Esophagus mucosa (tissue), 1 donor: Measurements from ENCODE around the gene TAAR6. TPM values are rescaled to one million over a fixed set of nuclear protein-coding genes. Genes with fewer than 3 reads are reported as not detected.
"Not testable (repeated sequence)": the region's sequence is repeated elsewhere in the genome, so short reads cannot be mapped to it uniquely, and the experiment has no call there.

Experiments
- ATAC-seq: fragments of 200-7000 bp; cut with Tn5 transposase; one replicate; pipeline ENCODE4 v1.9.1; 2020
- total RNA-seq: library from RNA; stranded (reverse); gene quantifications from one replicate; pipeline ENCODE4 v1.2.4, GENCODE V29; 2023
- donor health status: DM: yes; HTN: yes; CAD: no.

The TAAR6 gene, protein sequence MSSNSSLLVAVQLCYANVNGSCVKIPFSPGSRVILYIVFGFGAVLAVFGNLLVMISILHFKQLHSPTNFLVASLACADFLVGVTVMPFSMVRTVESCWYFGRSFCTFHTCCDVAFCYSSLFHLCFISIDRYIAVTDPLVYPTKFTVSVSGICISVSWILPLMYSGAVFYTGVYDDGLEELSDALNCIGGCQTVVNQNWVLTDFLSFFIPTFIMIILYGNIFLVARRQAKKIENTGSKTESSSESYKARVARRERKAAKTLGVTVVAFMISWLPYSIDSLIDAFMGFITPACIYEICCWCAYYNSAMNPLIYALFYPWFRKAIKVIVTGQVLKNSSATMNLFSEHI
- total RNA-seq = not detected

DNA sequence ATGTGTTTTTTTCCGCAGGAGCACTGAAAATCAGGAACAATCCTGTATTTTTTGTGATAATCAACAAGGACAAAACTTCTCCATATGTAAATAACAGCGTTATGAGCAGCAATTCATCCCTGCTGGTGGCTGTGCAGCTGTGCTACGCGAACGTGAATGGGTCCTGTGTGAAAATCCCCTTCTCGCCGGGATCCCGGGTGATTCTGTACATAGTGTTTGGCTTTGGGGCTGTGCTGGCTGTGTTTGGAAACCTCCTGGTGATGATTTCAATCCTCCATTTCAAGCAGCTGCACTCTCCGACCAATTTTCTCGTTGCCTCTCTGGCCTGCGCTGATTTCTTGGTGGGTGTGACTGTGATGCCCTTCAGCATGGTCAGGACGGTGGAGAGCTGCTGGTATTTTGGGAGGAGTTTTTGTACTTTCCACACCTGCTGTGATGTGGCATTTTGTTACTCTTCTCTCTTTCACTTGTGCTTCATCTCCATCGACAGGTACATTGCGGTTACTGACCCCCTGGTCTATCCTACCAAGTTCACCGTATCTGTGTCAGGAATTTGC is at the start of gene TAAR6:
TAAR6 (plus strand) TSS at position 102 of the 557 bp plus-strand sequence; CDS start at position 102, 0 bp downstream.
- no peak for ATAC-seq

DNA sequence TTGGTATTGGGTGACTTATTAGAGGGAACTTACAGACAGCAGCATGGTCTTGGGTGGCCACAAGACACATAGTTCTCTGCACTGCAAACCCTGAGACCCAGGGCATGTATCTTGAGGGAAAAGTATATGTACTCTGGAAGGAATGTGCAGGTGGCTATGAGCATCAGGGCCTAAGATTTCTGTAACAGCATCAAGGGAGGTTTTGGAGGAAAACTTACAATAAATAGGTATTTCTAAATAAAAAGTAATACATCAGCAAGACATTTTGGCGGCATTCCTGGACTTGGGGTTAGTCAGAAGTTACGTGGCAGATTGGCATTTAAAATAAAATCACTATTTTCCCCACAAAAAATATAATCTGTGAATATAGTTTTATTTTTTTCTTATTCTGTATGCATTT is 49.2 kb upstream of the TAAR6 start:
- ATAC-seq = no peak

DNA sequence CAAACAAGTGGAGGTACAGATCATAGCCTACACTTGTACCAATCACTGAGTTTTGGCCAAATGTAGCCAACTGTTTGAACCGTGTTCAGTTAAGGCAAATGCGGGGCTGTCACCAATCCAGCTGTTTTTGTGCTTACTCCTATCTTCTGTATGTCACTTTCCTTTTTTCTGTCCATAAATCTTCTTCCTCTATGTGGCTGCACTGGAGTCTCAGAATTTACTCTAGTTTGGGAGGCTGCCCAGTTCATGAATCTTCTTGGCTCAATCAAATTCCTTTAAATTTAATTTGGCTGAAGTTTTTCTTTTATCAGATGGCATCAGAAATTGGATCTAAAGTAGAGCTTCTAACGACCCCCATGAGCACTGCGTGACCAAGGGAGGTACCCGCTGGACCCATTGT is 45.5 kb upstream of the TAAR6 start:
- no peak for ATAC-seq

DNA sequence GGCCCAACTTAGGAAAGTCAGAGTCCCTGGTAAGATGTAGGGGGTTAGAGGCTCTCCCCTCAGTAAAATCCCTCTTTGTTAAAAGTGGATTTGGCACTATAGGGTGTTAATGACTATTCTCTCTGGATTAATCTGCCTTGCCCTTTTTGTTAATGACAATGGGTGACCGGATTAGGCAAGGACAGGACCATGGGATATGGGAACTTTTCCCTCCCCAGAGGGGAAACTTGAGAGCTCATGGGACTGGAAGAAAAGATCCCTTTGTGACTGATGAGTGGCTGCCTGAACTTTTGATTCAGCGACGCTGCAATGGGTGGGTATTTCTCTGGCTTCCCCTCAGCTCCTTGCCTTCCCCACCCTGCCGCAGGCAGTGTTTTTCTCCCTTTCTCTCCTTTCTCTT is 44.3 kb upstream of the TAAR6 start:
- ATAC-seq = no peak

DNA sequence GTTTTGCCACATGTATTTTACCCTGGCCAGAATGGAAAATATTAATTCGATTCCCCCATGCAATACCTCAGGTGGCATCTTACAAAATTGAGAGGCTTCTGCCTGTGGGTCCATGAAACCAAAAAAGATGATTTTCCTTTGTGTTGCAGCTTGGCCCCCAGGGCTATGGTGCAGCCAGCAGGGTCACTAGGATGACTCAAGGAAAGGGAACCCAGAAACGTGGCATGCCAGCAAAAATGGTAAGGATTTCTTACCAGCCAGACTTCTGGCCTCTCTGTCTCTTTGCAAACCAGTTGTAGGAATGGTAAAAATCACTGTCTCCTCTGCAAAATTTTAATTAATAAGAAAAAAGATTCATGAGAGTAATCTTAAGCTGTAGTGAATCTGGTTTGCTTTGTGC is 43.7 kb upstream of the TAAR6 start:
- ATAC-seq = no peak

DNA sequence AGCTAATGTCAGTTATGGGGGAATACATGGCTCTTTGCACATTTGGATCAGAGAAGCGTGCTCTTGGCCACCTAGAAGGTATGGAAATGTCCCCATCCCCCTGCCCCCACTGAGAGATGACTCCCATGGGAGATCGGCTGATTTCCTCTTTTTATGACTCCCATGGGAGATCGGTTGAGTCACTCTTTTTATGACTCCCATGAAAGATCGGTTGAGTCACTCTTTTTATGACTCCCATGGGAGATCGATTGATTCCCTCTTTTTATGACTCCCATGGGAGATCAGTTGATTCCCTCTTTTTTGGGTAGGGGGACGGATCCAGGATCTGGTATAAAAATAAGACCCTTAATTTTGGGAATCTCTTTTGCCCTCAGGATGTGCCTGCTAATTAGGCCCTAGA is 42.3 kb upstream of the TAAR6 start:
- ATAC-seq = no peak

DNA sequence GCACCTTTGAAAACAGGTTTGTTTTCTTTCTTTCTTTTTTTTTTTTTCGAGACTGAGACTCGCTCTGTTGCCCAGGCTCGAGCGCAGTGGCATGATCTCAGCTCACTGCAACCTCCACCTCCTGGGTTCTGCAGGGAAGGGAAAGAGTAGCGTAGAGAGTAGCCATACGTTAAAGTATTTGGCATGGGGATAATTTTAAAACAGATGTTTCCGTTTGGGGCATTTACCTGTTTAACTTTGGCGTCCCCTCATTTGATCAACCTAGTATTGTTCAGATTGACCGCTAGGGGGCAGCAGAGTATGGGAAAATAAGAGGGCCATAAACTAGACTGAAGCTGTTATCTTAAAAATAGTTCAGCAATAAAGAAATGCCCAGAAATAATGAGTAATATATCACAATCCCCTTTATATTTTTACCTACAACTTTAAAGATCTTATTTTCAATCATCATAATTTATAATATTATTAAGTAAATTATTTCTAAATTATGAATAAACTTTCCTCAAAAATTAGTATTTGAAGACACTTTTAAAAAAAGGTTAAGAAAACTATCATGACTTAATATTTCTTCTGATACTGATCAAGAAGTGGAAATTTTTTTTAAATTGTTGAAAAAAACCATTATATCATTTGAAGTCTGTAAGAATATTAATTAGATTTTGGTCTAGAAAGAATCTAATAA is 39.7 kb upstream of the TAAR6 start:
- peak; percentile 66 for ATAC-seq

DNA sequence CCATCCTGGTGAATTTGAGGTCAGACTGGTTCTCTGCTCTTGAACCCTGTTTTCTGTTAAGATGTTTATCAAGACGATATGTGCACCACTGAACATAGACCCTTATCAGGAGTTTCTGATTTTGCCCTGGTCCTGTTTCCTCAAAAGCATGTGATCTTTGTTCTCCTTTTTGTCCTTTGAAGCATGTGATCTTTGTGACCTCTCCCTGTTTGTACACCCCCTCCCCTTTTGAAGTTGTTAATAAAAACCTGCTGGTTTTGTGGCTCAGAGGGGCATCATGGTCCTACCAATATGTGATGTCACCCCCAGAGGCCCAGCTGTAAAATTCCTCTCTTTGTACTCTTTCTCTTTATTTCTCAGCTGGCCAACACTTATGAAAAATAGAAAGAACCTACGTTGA is 35.6 kb upstream of the TAAR6 start:
- not testable (repeated sequence) for ATAC-seq

DNA sequence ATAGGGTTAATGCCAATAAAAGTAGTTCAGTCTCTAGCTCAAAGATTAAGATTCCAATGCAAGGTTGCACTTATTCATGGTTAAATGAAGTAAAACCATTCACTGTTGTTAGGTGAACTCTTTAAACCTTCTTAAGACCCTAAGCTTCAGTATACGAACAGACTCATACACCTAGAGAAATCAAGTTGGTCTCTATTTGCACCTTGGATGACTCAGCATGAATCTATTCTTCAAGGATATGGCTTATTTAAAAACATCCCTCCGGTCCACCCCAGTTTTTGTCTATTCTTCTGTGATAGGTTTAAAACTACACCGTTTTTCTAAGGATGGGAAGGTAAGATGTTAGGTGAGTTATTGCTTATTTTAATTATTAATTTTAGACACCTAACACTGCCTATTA is 33.0 kb upstream of the TAAR6 start:
- ATAC-seq = no peak

DNA sequence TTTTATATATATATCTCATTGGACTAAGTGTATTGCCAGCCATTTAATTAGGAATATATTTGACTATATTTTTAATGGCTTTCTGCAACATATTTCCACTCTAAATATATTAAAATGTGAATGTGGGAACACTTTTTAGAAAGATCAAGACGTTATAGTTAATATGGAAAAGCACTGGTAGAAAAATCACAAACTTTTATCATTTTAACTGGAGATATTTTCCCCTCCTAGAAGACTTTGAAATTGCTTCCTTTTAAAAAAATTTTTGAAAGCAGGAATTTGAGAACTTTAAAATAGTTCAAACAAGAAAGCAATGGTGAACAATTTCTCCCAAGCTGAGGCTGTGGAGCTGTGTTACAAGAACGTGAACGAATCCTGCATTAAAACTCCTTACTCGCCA is 32.1 kb upstream of the TAAR6 start, which contains the start of gene TAAR9:
TAAR9 (plus strand) TSS at position 301 of the 400 bp plus-strand sequence; CDS start at position 314, 13 bp downstream.
- no peak for ATAC-seq

DNA sequence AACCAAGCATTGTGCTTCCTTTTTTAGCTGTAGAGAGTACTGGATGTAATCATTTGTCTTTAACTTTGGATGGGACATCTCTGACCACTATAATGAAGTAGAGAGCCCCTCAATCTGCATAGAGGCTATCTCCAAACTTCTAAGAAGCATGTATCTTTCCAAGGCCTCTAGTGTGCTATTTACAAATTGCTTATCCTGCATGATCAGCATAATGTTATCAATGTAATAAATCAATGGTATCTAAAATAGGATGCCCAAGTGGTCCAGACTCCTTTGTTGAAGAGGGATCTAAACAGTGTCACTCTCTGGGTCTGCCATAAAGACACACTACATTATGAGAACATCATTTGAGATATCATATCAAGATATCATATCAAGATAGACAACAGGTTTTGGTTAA is 25.3 kb upstream of the TAAR6 start:
- no peak for ATAC-seq

DNA sequence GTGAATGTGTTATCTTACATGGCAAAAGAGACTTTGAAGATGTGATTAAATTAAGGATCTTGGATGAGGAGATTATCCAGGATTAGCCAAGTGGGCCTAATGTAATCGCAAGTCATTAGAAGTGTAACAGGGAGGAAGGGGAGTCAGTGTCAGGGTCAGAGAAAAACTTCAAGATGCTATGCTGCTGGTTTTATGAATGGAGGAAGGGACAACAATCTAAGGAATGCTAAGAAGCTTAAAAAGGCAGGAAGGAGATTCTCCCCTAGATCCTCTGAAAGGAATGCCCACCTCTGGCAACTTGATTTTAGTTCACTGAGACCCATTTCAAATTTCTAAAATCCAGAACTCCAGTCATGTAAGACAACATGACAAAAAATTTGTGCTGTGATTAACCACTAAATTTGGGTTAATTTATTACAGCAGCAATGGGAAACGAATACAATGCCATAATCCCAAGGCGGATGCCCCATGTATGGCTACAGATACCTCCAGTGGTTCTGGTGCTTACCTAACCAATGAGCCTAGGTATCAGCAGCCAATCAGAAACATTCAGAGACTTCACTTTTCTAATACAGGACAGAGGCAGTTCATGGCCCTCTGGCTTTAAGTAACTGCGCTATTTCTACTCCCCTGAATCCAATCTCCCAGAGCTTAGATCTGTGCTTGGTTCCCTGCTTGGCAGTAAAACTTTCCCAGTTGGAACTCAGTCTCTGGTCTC is 21.2 kb upstream of the TAAR6 start:
- no peak for ATAC-seq

DNA sequence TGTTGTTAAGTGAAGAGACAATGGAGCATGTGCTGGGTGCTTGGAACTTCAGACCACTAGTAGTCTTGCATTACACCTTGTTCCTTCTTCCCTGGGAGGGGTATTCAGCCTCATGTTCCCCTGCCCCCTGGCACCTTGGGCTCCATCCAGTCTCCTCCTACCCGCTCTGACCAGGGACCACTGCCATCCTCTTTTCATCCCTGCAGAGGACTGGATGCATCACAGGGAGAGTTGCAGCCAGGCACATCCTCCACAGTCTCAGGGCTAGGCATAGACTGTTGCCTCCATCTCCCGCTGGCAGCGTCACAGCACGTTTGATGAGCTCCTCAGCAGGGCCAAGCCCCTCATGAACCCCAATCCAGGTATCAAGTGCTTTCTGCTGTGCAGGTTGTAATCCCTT is 18.9 kb upstream of the TAAR6 start:
- ATAC-seq = no peak

DNA sequence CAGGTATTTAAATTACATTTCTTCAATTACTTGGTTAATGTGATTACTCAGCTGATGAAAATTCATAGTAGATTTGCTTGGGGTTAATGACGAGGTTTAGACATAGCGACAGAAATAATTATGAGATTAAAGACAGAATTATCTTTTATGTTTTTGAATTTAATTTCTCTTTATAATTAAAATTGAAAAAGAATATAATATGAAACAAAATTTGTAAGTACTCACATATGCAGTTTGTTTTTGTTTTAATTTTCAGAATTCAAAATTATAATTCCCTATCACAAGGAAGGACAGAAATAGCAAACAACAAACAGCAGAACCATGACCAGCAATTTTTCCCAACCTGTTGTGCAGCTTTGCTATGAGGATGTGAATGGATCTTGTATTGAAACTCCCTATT is 17.8 kb upstream of the TAAR6 start, which contains the start of gene TAAR8:
TAAR8 (plus strand) TSS at position 301 of the 400 bp plus-strand sequence; CDS start at position 322, 21 bp downstream.
- ATAC-seq = no peak

DNA sequence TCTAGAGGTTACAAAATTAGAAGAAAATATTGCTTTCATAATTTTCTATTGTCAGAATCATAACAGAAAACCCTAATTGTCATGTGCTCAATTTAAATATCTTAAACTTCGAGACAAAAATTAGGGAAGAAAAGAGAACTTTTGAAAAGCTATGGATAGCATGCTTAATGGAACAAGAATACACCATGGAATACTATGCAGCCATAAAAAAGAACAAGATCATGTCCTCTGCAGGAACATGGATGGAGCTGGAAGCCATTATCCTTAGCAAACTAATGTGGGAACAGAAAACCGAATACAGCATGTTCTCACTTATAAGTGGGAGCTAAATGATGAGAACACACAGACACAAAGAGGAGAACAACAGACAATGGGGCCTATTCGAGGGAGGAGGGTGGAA is 10.0 kb upstream of the TAAR6 start:
- ATAC-seq = not testable (repeated sequence)

DNA sequence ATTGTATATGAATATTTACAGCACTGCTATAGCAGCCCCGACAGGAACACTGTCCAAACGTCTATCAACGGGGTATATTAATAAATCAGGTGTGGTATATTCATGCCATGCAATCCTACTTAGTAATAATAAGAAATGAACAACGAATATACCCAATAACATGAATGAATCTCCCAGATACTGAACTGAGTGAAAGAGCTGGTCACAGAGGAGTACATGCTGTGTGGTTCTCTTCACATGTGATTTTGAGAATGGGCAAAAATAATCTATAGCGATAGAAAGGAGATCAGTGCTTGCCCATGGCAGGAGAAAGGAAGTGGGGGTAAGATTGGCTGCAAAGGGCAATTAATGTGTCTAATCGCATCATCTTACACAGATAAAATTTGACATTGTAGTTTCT is 3.7 kb upstream of the TAAR6 start:
- no peak for ATAC-seq

DNA sequence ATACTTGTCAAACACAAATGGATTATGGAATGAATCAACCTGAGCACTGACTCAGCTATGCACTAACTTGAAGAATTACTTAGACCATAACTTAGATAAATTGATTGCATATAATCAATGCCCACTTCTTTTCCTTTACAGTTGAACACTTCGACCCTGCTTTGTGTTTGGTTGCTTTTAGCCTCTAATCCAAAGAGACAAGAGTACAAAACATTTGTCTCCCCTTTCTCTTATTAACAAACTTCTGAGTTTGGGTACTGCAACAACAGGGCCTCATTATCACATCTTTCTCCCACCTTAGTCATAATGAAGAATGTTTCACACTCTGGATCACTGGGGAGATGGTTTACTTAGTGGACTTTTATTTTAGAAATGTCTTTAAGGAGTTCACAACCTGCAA is 2.6 kb upstream of the TAAR6 start:
- ATAC-seq = no peak

DNA sequence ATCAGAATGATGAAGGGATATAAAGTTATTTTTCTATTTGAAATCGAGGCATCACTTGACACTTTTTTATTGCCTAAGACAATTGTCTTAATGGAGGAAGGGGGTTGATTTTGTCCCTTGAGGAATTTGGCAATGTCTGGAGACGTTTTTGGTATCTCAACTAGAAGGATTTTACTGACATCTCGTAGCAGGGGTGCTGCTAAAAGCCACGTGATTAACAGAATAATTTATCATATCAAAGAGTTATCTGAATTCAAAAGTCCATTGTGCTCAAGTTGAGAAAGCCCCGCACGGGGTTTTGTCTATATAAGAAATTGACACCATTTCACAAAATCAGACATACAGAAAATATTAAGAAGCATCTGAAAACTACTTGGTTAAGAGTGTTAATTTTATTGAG is 1.5 kb upstream of the TAAR6 start:
- no peak for ATAC-seq

DNA sequence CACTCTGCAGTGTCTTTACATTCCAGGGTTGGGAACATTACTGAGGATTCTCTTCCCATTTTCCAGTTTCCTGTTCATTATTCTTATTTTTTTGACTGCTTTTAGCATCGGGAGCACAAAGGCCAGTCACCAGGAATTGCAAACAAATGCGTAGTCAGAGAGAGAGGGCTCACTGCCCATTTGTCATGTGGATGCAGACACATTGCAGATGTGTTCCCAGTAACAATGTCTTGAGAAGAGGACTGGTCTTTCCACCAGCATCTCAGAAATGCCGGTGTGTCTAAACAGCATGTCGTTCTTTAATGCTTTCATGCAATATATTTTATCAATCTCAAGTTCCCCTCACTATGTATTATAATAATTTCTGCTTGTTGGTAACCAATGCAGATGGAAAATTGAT is 952 bp upstream of the TAAR6 start:
- no peak for ATAC-seq

DNA sequence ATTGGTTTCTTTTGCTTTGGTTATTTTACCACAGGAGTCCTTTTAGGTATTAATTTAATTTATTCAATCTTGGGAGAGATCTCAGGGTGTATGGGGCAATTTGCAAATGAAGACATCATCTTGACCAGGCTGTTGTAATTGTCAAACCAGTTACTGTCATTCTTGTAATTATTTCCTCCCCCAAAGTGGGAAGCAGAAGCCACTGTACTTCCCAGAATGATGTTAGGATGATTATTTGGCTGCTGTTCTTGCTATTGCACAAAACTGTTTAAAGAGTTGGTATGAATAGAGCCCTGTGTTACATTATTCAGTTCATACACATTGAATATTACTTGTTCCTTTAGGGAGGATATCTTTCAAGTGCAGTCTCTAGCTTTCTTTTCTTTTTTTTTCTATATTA is 1.7 kb downstream of the TAAR6 start:
- no peak for ATAC-seq

DNA sequence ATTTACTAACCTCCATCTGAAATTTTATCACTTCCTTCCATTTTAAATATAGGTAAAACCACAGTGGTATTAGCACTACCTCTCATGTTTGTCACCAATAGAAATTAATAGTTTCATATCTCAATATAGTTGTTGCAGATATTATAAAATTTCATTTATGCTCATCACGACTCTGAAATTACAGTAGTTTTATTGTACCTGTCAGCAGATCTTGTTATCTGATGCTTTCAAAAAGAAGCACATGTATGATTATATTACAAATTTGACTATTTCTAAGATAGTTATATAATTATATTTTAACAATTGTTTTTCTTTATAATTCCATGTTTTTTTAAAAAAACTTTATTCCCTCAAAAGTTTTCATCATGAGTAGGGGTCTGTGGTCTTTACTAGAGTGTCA is 14.6 kb downstream of the TAAR6 start:
- no peak for ATAC-seq

DNA sequence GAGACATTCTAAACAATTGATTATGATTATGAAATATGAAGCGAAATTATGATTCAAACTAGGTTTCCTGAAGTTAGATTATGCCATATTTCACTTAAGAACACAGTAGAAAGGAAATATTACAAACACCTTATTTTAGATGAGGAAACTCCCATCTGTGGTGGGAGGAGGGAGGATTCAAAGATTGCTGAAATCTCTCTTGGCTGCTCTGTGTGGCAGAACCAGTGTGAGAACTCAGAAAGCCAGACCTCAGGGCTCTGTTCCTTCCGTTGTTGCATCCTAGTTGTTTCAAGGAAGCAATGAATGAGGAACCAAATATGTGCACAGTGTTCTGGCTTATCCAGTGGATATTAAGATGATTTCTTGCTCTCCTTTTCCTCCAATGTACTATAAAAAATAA is 17.3 kb downstream of the TAAR6 start:
- no peak for ATAC-seq

DNA sequence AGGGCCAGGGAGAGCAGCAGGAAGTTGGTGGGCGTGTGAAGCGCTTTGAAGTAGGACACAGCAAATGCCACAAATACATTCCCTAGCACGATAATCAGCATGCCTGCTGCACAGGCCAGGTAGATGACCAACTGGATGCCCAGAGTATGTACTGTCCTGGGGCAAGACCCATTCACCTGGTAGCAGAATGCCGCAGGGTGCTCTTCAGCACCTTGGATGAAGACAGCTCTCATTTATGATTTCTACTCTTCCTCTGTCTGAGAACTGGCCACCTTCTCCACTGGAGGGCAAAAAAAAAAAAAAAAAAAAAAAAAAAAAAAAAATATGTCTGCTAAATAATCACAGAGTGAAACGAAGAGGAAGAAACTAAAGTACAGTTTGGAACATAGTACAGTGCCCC is 19.3 kb downstream of the TAAR6 start, which contains the start of gene TAAR5:
TAAR5 (minus strand) TSS at position 288 of the 400 bp plus-strand sequence; CDS start at position 233, 55 bp downstream.
- ATAC-seq = no peak
